Endothelial cell of umbilical vein (primary cell): ENCODE measurements around the gene WDR41. TPM values are rescaled to one million over a fixed set of nuclear protein-coding genes. Genes with fewer than 3 reads are reported as not detected.

ENCODE experiments used
- BruUV-seq: library from RNA; stranded (reverse); fragments of 400-500 nt; replicated peaks from 2 replicates; lab custom pipeline; 2021; lab: Mats Ljungman, UMichigan
- CTCF ChIA-PET: fragments of 300-600, 350-600 bp; sonication (Branson Sonifier 250); formaldehyde crosslinking; loops from one replicate; lab custom pipeline; 2021; ENCODE audit warnings: antibody characterized with exemption, inconsistent platforms; lab: Charles Lee
- POLR2A ChIA-PET: fragments of 300-600, 350-600 bp; sonication (Branson Sonifier 250); formaldehyde crosslinking; loops from one replicate; lab custom pipeline; 2021; ENCODE audit warnings: antibody characterized with exemption, inconsistent platforms; lab: Charles Lee
- DNase-seq: peaks from one replicate; pipeline ENCODE4 v3.0.0-alpha.2; 2011; ENCODE audit warnings: low read depth, low spot score
- FAIRE-seq: peaks from 2 replicates; lab custom pipeline; 2011; peaks lifted over from hg19 to GRCh38; lab: Jason Lieb, UNC
- H2AFZ ChIP-seq: 2 replicates; pipeline ENCODE4 v1.6.0; 2012; ENCODE audit warnings: low read depth, low read length, control low read depth, inconsistent platforms
- H3K27ac ChIP-seq: 2 replicates; pipeline ENCODE4 v1.5.1; 2011; ENCODE audit warnings: low read depth, mild to moderate bottlenecking, control low read depth, low read length, moderate library complexity; ENCODE audit not compliant: insufficient read depth
- H3K27me3 ChIP-seq, 2 experiments: 2 replicates each; pipeline versions ENCODE4 v1.6.0 to v1.6.1; 2011; ENCODE audit warnings: low read length in 2 of 2, mixed read lengths in 1 of 2; ENCODE audit not compliant: control insufficient read depth in 2 of 2, insufficient read depth in 2 of 2
- H3K36me3 ChIP-seq, 2 experiments: 2 replicates in 1 of 2; 3 replicates in 1 of 2; pipeline ENCODE4 v1.5.1; 2011; ENCODE audit warnings: low read length in 2 of 2, mild to moderate bottlenecking in 1 of 2, moderate library complexity in 1 of 2; ENCODE audit not compliant: control insufficient read depth in 2 of 2, insufficient read depth in 2 of 2; ENCODE audit errors: extremely low read depth in 1 of 2
- H3K4me1 ChIP-seq: 3 replicates; pipeline ENCODE4 v1.5.1; 2011; ENCODE audit warnings: mild to moderate bottlenecking, low read length; ENCODE audit not compliant: control insufficient read depth, insufficient read depth; ENCODE audit errors: extremely low read depth
- H3K4me2 ChIP-seq: 2 replicates; pipeline ENCODE4 v1.6.1; 2011; ENCODE audit warnings: low read length, control low read depth, mixed read lengths; ENCODE audit not compliant: insufficient read depth
- H3K4me3 ChIP-seq, 3 experiments: fragments of 200-600 bp in 1 of 3; sonication (generic), shearing (Covaris generic) in 1 of 3; replicated peaks in 1 of 3; 2 replicates each; pipeline ENCODE4 v1.5.1; 2011 to 2016; ENCODE audit warnings: control low read depth in 3 of 3, low read length in 3 of 3, mild to moderate bottlenecking in 2 of 3, inconsistent platforms in 1 of 3, low read depth in 1 of 3, moderate library complexity in 1 of 3; ENCODE audit not compliant: insufficient read depth in 1 of 3
- H3K79me2 ChIP-seq: 2 replicates; pipeline ENCODE4 v1.6.0; 2012; ENCODE audit warnings: low read length, inconsistent platforms; ENCODE audit not compliant: control insufficient read depth, insufficient read depth
- H3K9ac ChIP-seq: replicated peaks from 2 replicates; pipeline ENCODE3; 2011; ENCODE audit warnings: low read length, control low read depth; ENCODE audit not compliant: insufficient read depth; ENCODE audit errors: extremely low read depth
- H3K9me1 ChIP-seq: replicated peaks from 3 replicates; pipeline ENCODE4 v1.6.0; 2011; ENCODE audit warnings: mild to moderate bottlenecking, low read length; ENCODE audit not compliant: control insufficient read depth, insufficient read depth; ENCODE audit errors: extremely low read depth
- H3K9me3 ChIP-seq: replicated peaks from 2 replicates; pipeline ENCODE4 v1.5.1; 2012; ENCODE audit warnings: low read length, inconsistent platforms; ENCODE audit not compliant: control insufficient read depth, insufficient read depth
- H4K20me1 ChIP-seq: replicated peaks from 2 replicates; pipeline ENCODE3; 2011; ENCODE audit warnings: mild to moderate bottlenecking, low read length; ENCODE audit not compliant: control insufficient read depth, insufficient read depth; ENCODE audit errors: extremely low read depth
- EZH2 ChIP-seq: IDR thresholded peaks from 2 replicates; pipeline ENCODE4 v1.6.1; 2012; ENCODE audit warnings: borderline replicate concordance, low read depth, mild to moderate bottlenecking, moderate library complexity, low read length, inconsistent platforms; ENCODE audit not compliant: severe bottlenecking
- FOS ChIP-seq: IDR thresholded peaks from 2 replicates; pipeline ENCODE4 v1.6.1; 2011; ENCODE audit warnings: mild to moderate bottlenecking, low read length, moderate library complexity, borderline replicate concordance; ENCODE audit not compliant: insufficient read depth
- GATA2 ChIP-seq: IDR thresholded peaks from 2 replicates; pipeline ENCODE4 v1.7.0; 2011; ENCODE audit warnings: low read depth, mild to moderate bottlenecking, moderate library complexity, mixed read lengths, low read length; ENCODE audit not compliant: insufficient read length, insufficient read depth
- JUN ChIP-seq: IDR thresholded peaks from 2 replicates; pipeline ENCODE4 v1.6.1; 2011; ENCODE audit warnings: borderline replicate concordance, low read depth; ENCODE audit not compliant: insufficient read length, insufficient read depth
- MAX ChIP-seq: IDR thresholded peaks from 2 replicates; pipeline ENCODE4 v1.6.1; 2011; ENCODE audit not compliant: insufficient read depth, insufficient read length
- MYC ChIP-seq: IDR thresholded peaks from one replicate; pipeline ENCODE4 v1.6.1; 2011; ENCODE audit warnings: mild to moderate bottlenecking, low read depth, low read length
- POLR2A ChIP-seq: IDR thresholded peaks from 2 replicates; pipeline ENCODE4 v1.6.1; 2012; ENCODE audit warnings: low read depth, mild to moderate bottlenecking, control low read depth, low read length
- POLR2AphosphoS5 ChIP-seq: IDR thresholded peaks from 2 replicates; pipeline ENCODE4 v1.6.1; 2012; ENCODE audit warnings: low read depth, mild to moderate bottlenecking, control low read depth, low read length, moderate library complexity; ENCODE audit not compliant: insufficient read depth
- dilution Hi-C: fragments of 300-500 bp; cut with MboI; formaldehyde crosslinking; loops from one replicate; pipeline ENCODE4 v1.15.0; 2019; ENCODE audit warnings: low sequenced_read_pairs; ENCODE audit not compliant: extremely low pct_ligation_motif_present
- intact Hi-C: fragments of 100-400 bp; cut with micrococcal nuclease; formaldehyde crosslinking; loops from one replicate; pipeline ENCODE4 v1.10.0; 2022
- polyA plus RNA-seq, 4 experiments: library from polyadenylated mRNA; depleted of rRNA in 3 of 4; stranded (reverse) in 3 of 4; unstranded in 1 of 4; fragments of >200 nt; gene quantifications; 2 replicates each; pipeline versions ENCODE4 v1.2.1 to v1.2.3, GENCODE V29; 2011 to 2012; ENCODE audit warnings: missing spikeins in 1 of 4
- total RNA-seq: library from RNA; stranded (reverse); gene quantifications from 2 replicates; pipeline ENCODE4 v1.2.3, GENCODE V29; 2021
- TF ChIP-seq, protein P1 (sequence below), 2 donors: IDR thresholded peaks; 1 replicate in 1 of 2; 2 replicates in 1 of 2; pipeline ENCODE4 v1.5.1; 2011; ENCODE audit warnings: low read length in 2 of 2, mild to moderate bottlenecking in 2 of 2, moderate library complexity in 2 of 2, control low read depth in 1 of 2, inconsistent platforms in 1 of 2, low read depth in 1 of 2; ENCODE audit not compliant: insufficient read depth in 1 of 2; ENCODE audit errors: extremely low read depth in 1 of 2

Gene WDR41
- total and polyA plus RNA-seq, 2 donors (not counting 3 experiments of a cell fraction or from before 2014, with no cell fraction given), result 10.2 to 33.6 TPM

GRCh38 chr5:77413049-77413448 is 79.1 kb downstream of the WDR41 start:
- Histone ChIP-seq H3K9me1 (no peaks in the 10 kb centered on the region), H3K79me2 (no peaks in the 10 kb centered on the region), H3K4me1 (no peaks in the 10 kb centered on the region), H3K27ac (no peak overlapping the region), H3K9me3 (no peaks in the 10 kb centered on the region), H3K4me2 (no peak overlapping the region), H3K4me3 (no peak overlapping the region), H3K27me3 (peaks cover 2 to 5% of the 10 kb centered on the region in 2 experiments), H4K20me1 (no peaks in the 10 kb centered on the region), H3K9ac (no peak overlapping the region), H2AFZ (no peak overlapping the region), H3K36me3 (no peaks in the 10 kb centered on the region)
- FAIRE-seq (no peak), DNase-seq (no peak)
- BruUV-seq, result no TSS peak
- CTCF ChIA-PET, result no interaction called here
- POLR2A ChIA-PET, result no interaction called here
- TF ChIP-seq POLR2AphosphoS5 (no peak), GATA2 (no peak), POLR2A (no peak), FOS (no peak), MYC (no peak), EZH2 (no peak), JUN (no peak), MAX (no peak)
- TF ChIP-seq, protein P1, sequence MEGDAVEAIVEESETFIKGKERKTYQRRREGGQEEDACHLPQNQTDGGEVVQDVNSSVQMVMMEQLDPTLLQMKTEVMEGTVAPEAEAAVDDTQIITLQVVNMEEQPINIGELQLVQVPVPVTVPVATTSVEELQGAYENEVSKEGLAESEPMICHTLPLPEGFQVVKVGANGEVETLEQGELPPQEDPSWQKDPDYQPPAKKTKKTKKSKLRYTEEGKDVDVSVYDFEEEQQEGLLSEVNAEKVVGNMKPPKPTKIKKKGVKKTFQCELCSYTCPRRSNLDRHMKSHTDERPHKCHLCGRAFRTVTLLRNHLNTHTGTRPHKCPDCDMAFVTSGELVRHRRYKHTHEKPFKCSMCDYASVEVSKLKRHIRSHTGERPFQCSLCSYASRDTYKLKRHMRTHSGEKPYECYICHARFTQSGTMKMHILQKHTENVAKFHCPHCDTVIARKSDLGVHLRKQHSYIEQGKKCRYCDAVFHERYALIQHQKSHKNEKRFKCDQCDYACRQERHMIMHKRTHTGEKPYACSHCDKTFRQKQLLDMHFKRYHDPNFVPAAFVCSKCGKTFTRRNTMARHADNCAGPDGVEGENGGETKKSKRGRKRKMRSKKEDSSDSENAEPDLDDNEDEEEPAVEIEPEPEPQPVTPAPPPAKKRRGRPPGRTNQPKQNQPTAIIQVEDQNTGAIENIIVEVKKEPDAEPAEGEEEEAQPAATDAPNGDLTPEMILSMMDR (IDR thresholded peaks at IDR 0.05; ENCODE audit: extremely low read depth in 1 of 2, insufficient read depth in 1 of 2, low read depth in 1 of 2, low read length in 2 of 2), result no peak
- intact Hi-C loops (no loop called here), dilution Hi-C loops (no loop called here)
